ENCODE measurements around the gene EPPIN. TPM values are rescaled to one million over a fixed set of nuclear protein-coding genes. Genes with fewer than 3 reads are reported as not detected.

The EPPIN gene
- total RNA-seq, 1 donor from 2014 or later: not detected

DNA sequence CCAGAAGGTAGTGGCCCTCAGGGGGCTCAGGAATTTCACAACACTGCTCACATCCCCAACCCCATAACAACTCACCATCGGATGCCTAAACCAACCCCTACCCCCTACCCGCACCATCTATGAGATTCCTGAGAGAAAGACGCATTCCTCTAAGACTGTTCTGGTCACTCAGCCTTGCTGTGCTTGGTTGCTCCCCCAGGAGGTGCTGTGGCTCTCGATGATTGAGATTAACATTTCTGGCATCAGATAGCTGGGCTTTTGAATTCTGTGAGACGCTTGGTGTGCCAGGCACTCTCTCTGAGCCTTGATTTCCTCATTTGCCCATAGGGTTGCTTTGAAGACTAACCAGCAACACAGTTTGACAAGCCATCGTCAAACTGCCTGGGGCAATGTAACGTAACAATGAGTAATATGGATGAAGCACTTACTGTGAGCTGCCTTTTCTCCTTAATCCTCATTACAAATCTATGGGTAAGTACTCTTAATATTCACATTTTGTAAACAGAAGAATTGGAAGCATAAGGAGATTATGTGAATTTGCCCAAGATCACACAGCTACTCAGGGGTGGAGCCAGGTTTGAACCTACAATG, 8.9 kb downstream of the EPPIN start:
- DNase-seq: no peak

DNA sequence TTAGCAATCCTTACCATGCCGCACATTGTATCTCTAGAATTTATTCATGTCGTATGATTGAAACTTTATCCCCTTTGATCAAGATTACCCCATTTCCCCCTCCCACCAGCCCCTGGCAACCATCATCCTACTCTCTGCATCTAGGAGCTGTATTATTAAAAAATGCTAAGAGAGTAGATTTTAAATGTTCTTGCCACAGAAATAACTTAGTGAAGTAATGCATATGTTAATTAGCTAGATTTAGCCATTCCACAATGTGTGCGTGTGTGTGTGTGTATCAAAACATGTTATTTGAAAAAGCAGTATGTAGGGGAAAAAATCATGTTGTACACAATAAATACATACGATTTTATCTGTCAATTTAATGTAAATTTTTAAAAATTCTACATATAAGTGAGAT, 19.9 kb downstream of the EPPIN start:
- DNase-seq: no peak

DNA sequence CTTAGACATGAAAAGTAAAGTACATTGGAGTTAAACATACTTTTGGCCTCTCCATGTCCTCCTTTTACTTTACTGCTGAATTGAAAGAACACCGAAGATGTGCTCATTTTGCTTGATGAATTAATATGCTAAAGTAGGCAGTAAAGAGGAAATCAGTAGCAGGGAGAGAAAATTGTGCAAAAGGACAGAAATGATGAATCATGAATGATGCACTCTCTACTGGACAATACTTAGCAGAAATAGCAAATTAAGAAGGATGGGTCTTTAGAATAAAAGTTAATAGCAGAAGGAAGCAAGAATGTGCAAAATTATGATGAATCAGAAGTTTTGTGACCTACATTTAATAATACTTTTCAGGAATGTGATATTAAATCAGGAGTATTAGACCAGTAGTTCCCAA, 23.4 kb downstream of the EPPIN start:
- no peak for DNase-seq

DNA sequence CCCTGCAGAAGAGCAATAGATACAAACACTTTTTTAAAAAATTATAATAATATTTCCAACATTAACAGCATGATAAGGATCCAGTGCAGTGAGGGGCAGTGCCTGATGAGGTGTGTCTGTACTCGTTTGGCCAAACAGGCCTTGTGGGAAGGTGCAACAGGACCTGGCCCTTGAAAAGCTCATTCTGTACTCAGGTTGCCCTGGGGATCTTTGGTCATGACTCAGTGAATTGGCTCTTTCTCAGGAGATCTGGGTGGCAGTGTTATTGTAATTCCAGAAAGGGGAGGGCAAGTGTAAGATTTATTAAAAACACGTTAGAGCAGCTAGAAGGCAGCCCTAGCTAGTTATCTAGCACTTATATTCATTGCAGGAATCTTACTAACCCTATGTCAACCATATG, 28.9 kb downstream of the EPPIN start:
- no peak for DNase-seq

GRCh38 chr20:45515147-45515913, 31.9 kb downstream of the EPPIN start, which contains the start of gene SPINT3:
Gene SPINT3 (minus strand): TSS chr20:45515622. CDS start chr20:45515608, 14 bp downstream.
- no peak for DNase-seq

- DNase-seq: no peak
Observed at GRCh38 chr20:45510242-45510862, 36.8 kb downstream of the EPPIN start.

- no peak for DNase-seq
Observed at GRCh38 chr20:45509091-45509490, 38.1 kb downstream of the EPPIN start.

DNA sequence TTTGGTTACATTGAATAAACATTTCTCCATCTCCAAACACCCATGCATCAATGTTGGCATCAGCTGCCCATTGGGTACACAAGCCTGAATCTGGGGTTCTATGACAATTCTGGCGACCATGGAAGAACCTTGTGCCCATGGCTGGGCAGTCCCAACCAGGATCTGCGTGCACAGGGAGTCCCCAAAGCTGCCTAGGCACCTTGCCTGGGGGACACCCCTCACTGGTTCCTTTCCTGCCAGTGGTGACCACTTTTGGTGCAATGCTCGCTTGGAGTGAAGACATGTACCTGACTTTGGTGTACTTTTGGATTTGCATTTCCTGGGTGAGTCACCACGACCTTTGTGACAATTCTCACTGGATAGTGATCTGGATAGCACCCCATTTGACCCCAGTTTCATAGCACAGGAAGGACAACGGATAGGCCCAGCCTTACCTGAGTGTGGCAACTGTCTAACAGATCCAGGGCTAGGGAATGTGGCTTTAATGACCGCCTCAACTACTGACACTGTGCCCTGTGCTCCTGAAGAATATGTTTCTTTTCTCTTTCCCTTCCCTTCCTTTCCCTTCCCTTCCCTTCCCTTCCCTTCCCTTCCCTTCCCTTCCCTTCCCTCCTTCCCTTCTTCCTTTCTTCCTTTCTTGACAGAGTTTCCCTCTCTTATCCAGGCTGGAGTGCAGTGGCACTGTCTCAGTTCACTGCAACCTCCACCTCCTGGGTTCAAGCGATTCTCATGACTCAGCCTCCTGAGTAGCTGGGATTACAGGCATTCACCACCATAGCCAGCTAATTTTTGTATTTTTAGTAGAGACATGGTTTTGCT, 38.9 kb downstream of the EPPIN start:
- DNase-seq: no peak

GRCh38 chr20:45507011-45507820, 40.0 kb downstream of the EPPIN start:
- DNase-seq: no peak

DNA sequence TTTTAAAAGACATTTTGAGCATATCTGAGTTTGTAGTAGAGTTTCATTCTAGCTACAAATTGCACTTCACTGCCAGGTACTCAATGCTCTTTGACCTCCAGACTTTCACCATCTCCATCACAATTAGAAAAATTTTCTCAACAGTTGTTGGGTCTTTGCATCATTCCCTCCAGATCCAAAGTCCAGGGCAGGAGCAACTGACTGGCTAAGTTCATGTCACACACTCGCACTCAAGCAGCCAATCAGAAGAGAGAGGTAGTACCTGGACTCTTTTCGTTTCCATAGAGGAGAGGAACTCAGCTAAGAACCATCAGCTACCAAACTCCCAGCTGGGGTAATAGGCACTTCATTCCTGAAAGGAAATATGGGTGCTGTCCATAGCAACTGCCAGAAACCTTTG, 40.8 kb downstream of the EPPIN start:
- no peak for DNase-seq

DNA sequence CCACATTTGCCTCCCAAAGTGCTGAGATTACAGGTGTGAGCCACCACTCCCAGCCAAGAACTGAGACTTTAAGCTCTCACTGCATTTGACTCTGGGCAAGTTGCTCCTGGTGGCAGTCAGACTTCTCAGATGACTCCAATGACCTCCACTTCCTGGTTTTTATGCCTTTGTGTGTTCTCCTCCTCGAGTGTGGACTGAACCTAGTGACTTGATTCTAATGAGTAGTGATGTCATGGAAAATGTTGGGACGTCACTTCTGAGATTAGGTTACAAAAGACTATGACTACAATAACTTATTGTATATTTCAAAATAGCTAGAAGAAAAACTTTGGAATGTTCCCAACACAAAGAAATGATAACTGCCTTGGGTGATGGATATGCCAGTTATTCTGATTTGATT, 43.8 kb downstream of the EPPIN start:
- no peak for DNase-seq

- no peak for DNase-seq
Observed at GRCh38 chr20:45502561-45502960, 44.6 kb downstream of the EPPIN start.

GRCh38 chr20:45501600-45501999, 45.6 kb downstream of the EPPIN start:
- no peak for DNase-seq

DNA sequence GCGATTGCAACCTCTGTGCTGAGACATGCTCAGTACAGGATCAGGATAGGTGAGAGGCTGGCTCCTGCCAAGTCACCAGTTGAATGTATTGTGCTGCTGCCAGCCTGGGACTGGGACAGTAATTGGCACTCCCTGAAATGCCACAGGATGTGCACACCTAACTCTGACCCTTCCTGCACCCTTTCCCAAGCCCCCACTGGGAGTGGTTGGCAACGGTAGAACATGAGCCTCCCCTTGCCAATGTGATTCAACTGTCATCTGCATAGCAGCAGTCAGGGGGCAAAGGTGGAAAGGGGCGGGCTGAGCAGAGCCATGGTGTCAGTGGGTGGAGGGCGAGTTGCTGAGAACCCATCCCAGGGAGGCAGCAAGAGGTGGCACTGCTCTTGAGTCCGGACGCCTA, 47.2 kb downstream of the EPPIN start:
- no peak for DNase-seq

DNA sequence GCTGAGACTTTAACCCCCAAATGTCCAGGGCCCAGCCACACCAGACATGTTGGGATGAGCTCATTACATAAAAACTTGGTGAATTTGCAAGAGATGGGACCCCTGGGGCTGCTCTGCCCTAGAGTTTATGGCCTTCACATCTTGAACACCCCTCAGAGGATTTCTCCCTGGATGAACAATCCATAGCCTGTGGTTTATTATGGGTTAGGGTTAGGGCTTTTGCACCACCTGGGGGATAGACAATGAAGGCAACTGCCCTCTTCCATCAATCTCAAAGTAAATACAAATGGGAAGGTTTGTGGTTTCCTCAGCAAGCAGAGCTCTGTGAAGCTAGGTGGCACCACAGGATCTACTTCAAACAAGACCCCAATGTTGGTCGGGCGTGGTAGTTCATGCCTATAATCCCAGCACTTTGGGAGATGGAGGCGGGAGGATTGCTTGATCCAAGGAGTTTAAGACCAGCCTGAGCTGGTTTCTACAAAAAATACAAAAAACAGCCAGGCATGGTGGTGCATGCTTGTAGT, 49.2 kb downstream of the EPPIN start:
- no peak for DNase-seq

GRCh38 chr20:45496166-45496565, 51.0 kb downstream of the EPPIN start:
- DNase-seq: no peak

DNA sequence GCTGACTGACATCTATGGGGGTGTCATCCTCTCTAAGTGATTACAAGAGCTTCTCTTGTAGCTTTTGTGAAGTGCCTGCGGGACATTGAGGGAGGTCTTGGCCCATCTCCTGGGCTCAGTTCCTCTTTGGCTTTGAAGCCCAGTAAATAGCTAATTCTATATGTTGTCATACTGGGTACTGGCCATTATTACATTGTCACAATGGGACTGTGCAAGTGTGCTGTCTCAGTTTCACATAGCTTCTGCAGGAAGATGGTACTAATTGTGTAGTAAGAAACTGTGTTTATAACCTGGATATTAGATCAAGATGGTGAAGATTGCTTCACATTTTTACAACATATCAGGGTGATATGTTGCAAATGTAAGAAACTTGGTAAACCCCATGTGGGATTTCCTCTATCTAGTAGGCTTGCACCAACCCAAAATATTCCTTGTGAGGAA, 51.7 kb downstream of the EPPIN start:
- DNase-seq: no peak
